ENCODE measurements around the gene MB21D2.

- TF ChIP-seq CTCF (IDR thresholded peaks at IDR 0.05) (no peak), EZH2 (IDR thresholded peaks at IDR 0.05) (no peak), EZH2phosphoT487 (IDR thresholded peaks at IDR 0.05) (no peak)
Observed at GRCh38 chr3:192843723-192844485, 73.8 kb downstream of the MB21D2 start.
